ENCODE results near the gene SUMO3.
A peak's percentile ranks its signal among the peaks of the same experiment; 100 is the strongest.

SUMO3 gene

GRCh38 chr21:44846485-44847260 lies 28.8 kb upstream of the SUMO3 start:
- Histone ChIP-seq H3K36me3 (ENCODE audit: insufficient read depth, low read length) (peaks cover 26% of the 10 kb centered on the region), H3K4me1 (ENCODE audit: insufficient read depth, low read length, severe bottlenecking) (peaks cover 12% of the 10 kb centered on the region), H3K27ac (ENCODE audit: low read depth, low read length, poor library complexity, severe bottlenecking) (no peak overlapping the region), H3K9me3 (ENCODE audit: low read length) (no peaks in the 10 kb centered on the region), H3K9me2 (ENCODE audit: low read depth, low read length) (no peaks in the 10 kb centered on the region), H4K20me1 (ENCODE audit: insufficient read depth, low read length) (no peaks in the 10 kb centered on the region), H3K27me3 (ENCODE audit: insufficient read depth, low read length) (peaks cover 3% of the 10 kb centered on the region; the same call in 1 of the 2 replicates), H3K4me3 (ENCODE audit: low read depth, low read length, poor library complexity, severe bottlenecking) (no peak overlapping the region), H3K4me2 (ENCODE audit: low read length) (peak overlapping the region; percentile 51; the same call in 1 of the 2 replicates), H3F3A (ENCODE audit: insufficient read depth, low read length) (no peaks in the 10 kb centered on the region), H3K79me2 (ENCODE audit: insufficient read depth, low read length) (no peaks in the 10 kb centered on the region), H2AFZ (ENCODE audit: low read length) (no peak overlapping the region), H3K9ac (ENCODE audit: low read length) (no peak overlapping the region)
- no peak for TF ChIP-seq CTCF (IDR thresholded peaks at IDR 0.05; ENCODE audit: low read length)
- TF ChIP-seq EZH2 (IDR thresholded peaks at IDR 0.05; ENCODE audit: borderline replicate concordance, low read length): no peak

- Histone ChIP-seq H3K4me2 (ENCODE audit: low read length) (peak overlapping the region; percentile 51), H3K9me2 (ENCODE audit: low read depth, low read length) (no peaks in the 10 kb centered on the region), H3K36me3 (ENCODE audit: insufficient read depth, low read length) (peaks cover 21% of the 10 kb centered on the region), H3K4me1 (ENCODE audit: insufficient read depth, low read length, severe bottlenecking) (peaks cover 12% of the 10 kb centered on the region), H3K27ac (ENCODE audit: low read depth, low read length, poor library complexity, severe bottlenecking) (no peak overlapping the region), H3K9ac (ENCODE audit: low read length) (no peak overlapping the region), H3K79me2 (ENCODE audit: insufficient read depth, low read length) (no peaks in the 10 kb centered on the region), H4K20me1 (ENCODE audit: insufficient read depth, low read length) (no peaks in the 10 kb centered on the region), H3K9me3 (ENCODE audit: low read length) (no peaks in the 10 kb centered on the region), H3F3A (ENCODE audit: insufficient read depth, low read length) (no peaks in the 10 kb centered on the region), H2AFZ (ENCODE audit: low read length) (no peak overlapping the region), H3K4me3 (ENCODE audit: low read depth, low read length, poor library complexity, severe bottlenecking) (peak overlapping the region; percentile 23), H3K27me3 (ENCODE audit: insufficient read depth, low read length) (peaks cover 4% of the 10 kb centered on the region; the same call in 1 of the 2 replicates)
- no peak for TF ChIP-seq CTCF (IDR thresholded peaks at IDR 0.05; ENCODE audit: low read length)
- no peak for TF ChIP-seq EZH2 (IDR thresholded peaks at IDR 0.05; ENCODE audit: borderline replicate concordance, low read length)
Observed at GRCh38 chr21:44846224-44846484, 28.3 kb upstream of the SUMO3 start.

GRCh38 chr21:44845418-44846223 lies 27.8 kb upstream of the SUMO3 start:
- H3K4me2 ChIP-seq (ENCODE audit: low read length): peak overlapping the region; percentile 51
- peaks cover 12% of the 10 kb centered on the region for H3K4me1 ChIP-seq (ENCODE audit: insufficient read depth, low read length, severe bottlenecking)
- H3K27me3 ChIP-seq (ENCODE audit: insufficient read depth, low read length): peaks cover 4% of the 10 kb centered on the region; the same call in 1 of the 2 replicates
- no peak overlapping the region for H3K9ac ChIP-seq (ENCODE audit: low read length)
- peaks cover 16% of the 10 kb centered on the region for H3K36me3 ChIP-seq (ENCODE audit: insufficient read depth, low read length)
- TF ChIP-seq CTCF (IDR thresholded peaks at IDR 0.05; ENCODE audit: low read length) (peak; percentile 61), EZH2 (IDR thresholded peaks at IDR 0.05; ENCODE audit: borderline replicate concordance, low read length) (no peak)
- no peaks in the 10 kb centered on the region for H3K9me2 ChIP-seq (ENCODE audit: low read depth, low read length)
- H3K9me3 ChIP-seq (ENCODE audit: low read length): no peaks in the 10 kb centered on the region
- H3K27ac ChIP-seq (ENCODE audit: low read depth, low read length, poor library complexity, severe bottlenecking): no peak overlapping the region
- H3K79me2 ChIP-seq (ENCODE audit: insufficient read depth, low read length): no peaks in the 10 kb centered on the region
- H3F3A ChIP-seq (ENCODE audit: insufficient read depth, low read length): no peaks in the 10 kb centered on the region
- no peak overlapping the region for H2AFZ ChIP-seq (ENCODE audit: low read length)
- H4K20me1 ChIP-seq (ENCODE audit: insufficient read depth, low read length): no peaks in the 10 kb centered on the region
- H3K4me3 ChIP-seq (ENCODE audit: low read depth, low read length, poor library complexity, severe bottlenecking): peak overlapping the region; percentile 23

Data from OCI-LY1 (cell line).